ENCODE data around the gene KRTAP12-2.
"Not testable (repeated sequence)": the region's sequence is repeated elsewhere in the genome, so short reads cannot be mapped to it uniquely, and the experiment has no call there.

The KRTAP12-2 gene

DNA sequence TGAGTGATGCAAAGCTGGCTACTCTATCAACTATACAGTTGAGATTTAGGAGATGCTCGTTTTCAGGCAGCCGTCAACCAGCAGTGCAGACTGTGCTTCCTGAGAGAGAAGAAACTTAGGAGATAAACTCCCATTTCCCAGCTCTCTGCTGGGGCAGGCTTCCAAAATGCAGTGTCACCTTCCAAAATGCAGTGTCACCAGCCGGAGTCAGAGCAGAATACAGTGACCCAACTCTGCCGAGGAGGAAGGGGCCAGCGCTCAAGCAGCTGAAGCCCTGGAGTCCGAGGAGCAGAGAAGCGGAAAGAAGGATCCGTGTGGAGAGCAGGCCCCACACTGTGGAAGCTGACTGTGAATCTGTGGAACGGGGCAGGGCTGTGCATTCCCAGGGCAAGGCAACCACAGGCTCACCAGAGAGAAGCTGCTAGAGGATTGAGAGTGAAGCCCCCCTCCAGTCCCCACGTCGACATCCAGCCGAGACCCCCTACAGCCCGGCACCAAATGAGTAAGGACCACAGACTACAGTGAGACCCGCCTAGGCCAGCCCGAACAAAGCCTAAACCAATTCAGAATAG lies 15.9 kb upstream of the KRTAP12-2 start:
- no peak for DNase-seq

DNA sequence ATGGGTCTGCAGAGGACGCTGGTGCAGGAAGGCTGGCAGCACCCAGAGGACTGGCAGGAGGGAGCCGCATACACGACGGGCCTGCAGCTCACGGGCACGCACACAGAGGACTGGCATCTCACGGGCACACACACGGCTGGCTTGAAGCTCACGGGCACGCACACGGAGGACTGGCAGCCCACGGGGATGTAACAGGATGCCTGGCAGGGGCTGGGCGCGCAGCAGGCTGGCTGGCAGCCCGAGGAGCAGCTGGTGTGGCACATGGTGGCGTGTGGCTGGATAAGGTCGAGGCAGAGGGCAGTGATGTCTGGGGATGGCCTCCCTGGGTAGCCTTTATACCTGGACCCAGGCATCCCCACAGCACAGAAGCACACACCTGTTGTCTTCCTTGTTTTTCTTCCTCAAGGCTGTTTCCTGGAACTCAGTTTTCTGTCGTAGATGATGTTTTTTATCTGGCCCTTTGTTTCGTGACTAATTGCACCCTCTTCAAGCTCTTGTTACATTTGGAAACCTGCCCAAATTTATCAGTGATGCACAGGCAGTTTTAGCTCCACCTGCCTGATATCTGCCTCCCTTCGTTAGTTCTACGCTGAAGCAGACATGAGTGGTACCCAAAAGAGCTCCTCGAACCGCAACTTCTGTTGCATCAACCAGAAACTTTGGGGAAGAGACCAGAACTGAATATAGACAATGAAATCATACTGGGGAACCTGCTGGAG lies 15.3 kb upstream of the KRTAP12-2 start, which contains the start of gene KRTAP12-1:
Gene KRTAP12-1, minus strand, starts transcription at position 303 of the 719 bp plus-strand sequence. Its CDS starts 40 bp downstream, at position 263.
- no peak for DNase-seq

DNA sequence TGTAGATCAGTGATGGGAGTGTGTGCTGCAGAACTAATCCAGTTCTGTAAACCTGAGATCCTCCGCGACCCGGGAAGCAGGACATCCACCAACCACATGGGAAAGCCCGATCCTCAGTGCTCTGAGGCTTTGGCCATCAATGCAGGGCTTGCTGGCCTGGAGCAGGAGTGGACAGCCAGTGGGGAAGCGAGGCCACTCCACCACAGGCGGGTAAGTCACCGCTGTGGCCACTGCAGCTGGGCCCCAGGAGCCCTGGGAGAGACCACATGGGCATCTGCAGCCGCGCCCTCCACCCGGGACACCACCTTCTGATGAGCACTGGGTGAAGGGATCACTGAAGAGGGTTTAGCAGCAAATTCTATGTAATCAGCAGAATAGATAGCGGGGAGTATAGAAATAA lies 14.4 kb upstream of the KRTAP12-2 start:
- no peak for DNase-seq

DNA sequence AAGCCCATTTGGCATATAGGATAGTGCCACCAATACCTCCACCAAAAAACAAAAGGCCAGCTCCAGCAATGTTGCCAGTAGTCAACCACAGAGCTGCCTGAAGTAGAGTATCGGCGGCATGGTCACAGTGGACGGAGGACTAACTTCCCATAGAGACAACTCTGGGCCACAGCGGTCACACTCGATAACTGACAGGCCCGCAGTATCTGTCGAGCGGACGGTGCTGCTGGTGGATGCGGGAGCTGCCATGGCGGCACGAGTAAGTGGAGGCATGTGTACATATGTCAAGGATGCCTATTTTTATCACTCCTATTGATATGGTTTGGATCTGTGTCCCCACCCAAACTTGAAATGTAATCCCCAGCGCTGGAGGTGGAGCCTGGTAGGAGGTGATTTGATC lies 11.2 kb upstream of the KRTAP12-2 start:
- no peak for DNase-seq

DNA sequence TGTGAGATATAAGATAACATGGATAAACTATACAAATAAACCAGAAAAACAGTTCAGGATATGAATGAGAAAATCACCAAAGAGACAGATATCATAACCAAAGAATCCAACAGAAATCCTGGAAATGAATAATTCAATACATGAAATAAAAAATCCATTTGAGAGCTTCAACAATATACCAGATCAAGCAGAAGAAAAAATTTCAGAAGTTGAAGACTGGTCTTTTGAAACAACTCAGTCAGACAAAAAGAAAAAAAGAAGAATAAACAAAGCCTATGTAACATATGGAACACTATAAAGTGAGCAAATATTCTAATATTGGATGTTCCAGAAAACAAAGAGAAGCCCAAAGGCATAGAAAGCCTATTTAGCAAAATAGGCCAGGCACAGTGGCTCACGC lies 5.2 kb upstream of the KRTAP12-2 start:
- no peak for DNase-seq

DNA sequence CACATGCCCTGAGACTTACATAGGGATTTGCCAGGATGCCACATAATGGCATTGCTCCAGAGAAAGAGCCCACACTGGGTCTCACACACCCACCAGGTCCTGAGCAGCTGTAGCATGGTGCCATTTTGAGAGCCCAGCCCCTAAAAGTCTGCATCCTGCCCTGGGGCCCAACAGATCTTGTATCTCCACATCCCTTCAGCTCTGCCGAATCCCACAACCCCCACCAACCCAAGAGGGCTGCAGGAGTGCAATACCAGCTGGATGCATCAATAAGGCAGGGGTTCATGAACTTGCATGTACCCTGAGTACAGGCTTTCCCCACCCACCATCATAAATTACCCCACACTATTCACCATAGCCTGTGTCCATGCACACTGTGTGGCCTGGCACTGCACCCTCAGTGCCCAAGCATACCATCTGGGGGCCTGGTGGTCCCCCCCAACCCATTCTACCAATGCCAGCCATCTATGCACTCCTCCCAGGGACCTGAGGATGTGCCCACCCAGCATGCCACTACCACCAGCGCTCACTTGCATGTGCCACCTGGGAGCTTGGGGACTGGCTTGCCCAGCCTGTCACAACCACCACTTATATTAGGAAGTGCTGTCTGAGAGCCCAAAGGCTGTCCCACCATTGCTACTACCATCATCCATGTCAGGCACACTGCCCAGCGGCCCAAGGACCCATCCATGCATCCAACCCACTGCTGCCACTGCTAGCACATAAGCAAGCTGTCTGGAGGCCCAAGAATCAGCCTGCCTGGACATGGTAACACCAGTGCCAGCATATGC lies 4.1 kb upstream of the KRTAP12-2 start:
- DNase-seq: no peak

DNA sequence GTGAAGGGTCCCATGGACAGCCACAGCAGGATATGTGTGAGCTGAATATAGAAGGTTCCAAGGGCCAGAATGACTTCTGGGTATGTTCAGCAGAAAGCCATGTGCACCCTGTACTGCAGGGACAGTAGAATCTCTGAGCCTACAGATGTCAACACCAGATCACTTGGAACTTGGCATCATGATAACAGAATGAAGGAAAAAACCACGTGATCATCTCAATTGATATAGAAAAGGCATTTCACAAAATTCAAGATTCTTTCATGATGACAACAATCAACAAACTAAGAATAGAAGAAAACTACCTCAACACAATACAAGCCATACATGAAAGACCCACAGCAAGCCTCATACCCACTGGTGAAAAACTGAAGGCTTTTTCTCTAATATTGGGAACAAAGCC lies 885 bp upstream of the KRTAP12-2 start:
- no peak for DNase-seq

GRCh38 chr21:44664691-44665090 lies 2.0 kb downstream of the KRTAP12-2 start:
- no peak for DNase-seq

DNA sequence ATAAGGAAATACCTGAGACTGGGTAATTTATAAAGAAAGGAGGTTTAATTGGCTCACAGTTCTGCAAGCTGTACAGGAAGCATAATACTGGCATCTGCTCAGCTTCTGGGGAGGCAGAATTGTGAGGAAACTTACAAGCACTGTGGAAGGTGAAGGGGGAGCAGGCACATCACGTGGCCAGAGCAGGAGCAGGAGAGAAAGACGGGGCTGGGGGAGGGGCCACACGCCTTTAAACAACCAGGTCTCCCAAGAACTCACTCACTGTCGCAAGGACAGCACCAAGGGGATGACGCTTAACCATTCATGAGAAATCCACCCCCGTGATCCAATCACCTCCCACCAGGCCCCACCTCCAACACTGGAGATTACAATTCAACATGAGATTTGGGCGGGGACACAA lies 5.2 kb downstream of the KRTAP12-2 start:
- DNase-seq: not testable (repeated sequence)

DNA sequence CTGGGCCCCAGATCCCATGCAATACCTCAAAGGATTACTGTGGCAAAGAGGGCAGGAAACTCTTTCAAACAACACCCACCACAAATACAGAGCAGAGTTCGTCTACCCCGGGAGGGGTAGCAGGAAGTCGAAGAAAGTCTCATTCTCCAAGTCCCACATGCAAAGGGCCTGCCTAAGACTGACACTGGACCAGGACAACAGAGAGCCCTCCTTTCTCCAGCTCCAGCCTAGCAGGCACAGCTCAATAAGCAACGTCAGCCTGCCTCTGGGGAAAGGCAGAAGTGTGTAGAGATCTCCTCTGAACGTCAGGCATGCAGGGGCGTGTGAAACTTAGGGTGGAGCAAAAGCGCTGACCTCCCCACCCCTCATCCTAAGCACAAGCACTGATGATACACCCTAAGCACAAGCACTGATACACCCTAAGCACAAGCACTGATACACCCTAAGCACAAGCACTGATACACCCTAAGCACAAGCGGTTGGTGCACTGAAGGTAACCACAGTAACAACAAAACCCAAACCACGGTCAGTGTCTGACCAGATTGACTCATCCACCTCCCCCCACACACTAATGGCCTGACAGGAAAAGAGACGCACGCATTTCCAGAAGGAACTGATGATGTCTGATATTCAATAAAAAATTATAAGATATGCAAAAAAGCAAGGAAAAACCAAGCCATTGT lies 7.7 kb downstream of the KRTAP12-2 start:
- no peak for DNase-seq

DNA sequence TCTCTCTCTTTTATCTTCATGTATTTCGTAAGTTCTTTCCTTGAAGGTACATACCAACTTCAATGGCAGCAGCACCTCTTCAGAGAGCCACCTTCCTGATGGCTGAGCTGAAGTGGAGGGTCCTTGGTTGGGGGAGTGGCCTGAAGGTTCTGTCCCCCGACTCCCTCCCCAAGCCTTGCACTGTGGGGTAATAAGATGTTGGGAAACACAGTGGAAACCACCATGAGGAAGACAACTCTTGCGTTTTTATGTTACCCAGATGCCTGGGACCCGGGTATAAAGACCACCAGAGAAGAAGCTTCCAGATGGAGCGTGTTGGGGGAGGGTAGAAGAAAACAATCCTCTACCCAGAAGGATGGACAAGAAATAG lies 8.2 kb downstream of the KRTAP12-2 start:
- DNase-seq: no peak

DNA sequence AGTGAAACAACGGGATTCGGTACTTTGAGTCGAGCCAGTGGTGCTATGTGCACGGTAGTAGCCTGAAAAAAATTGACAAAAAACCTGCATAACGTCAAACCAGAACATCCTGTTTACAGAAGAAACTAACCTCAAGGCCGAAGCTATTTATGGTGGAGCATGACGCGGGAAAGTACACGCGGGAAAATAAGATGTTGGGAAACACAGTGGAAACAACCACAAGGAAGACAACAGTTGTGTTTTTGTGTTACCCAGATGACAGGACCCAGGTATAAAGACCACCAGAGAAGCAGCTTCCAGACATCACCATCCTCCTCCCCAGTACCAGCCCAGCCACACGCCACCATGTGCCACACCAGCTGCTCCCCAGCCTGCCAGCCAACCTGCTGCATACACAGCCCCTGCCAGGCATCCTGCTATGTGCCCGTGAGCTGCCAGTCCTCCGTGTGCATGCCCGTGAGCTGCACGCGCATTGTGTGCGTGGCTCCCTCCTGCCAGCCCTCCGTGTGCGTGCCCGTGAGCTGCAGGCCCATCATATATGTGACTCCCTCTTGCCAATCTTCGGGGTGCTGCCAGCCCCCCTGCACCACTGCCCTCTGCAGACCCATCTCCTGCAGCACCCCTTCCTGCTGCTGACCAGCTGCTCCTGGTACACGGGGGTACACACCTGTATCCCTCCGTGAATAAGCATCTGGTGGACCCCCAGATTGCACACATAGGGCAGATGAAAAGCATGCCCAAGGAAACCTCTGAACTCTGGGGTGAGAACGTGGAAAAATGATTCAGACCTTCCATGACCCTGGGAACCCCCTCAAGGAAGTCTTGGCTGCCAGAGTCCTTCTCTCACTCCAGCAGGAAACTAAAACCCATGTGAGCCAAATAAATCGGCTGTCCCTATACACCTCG lies 8.8 kb downstream of the KRTAP12-2 start, which contains the start of gene KRTAP12-3:
Gene KRTAP12-3, plus strand, starts transcription at position 298 of the 906 bp plus-strand sequence. Its CDS starts 48 bp downstream, at position 346.
- DNase-seq: no peak

GRCh38 chr21:44656868-44657267 lies 9.9 kb downstream of the KRTAP12-2 start:
- no peak for DNase-seq

DNA sequence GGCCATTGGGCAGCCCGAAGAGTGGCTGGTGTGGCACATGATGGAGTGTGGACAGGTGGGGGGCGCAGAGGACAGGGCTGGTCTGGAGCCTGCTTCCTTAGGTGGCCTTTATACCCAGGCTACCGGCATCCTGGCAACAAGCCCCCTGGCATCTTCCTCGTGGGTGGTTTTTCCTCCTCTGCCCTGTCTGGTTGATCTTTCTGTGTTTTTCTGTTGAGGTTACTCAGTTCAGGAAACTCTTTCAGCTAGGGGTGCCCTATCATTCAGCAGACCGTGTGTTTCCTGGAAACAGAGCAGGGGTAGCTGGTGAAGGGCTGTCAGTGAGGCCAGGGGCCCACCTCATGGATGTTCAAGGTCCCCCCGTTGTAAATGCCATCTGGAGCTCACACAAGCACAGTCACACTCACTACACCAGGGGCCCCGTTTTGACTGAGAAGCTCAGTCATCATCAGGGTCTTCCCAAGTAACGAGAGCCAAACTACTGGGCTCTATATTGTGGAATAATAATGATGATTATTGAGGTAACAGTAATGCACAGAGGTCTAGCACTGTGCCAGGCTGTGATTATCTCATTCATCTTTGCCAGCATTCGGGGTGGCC lies 12.1 kb downstream of the KRTAP12-2 start, which contains the start of gene KRTAP12-4:
Gene KRTAP12-4, minus strand, starts transcription at position 84 of the 600 bp plus-strand sequence. Its CDS starts 45 bp downstream, at position 39.
- DNase-seq: no peak

DNA sequence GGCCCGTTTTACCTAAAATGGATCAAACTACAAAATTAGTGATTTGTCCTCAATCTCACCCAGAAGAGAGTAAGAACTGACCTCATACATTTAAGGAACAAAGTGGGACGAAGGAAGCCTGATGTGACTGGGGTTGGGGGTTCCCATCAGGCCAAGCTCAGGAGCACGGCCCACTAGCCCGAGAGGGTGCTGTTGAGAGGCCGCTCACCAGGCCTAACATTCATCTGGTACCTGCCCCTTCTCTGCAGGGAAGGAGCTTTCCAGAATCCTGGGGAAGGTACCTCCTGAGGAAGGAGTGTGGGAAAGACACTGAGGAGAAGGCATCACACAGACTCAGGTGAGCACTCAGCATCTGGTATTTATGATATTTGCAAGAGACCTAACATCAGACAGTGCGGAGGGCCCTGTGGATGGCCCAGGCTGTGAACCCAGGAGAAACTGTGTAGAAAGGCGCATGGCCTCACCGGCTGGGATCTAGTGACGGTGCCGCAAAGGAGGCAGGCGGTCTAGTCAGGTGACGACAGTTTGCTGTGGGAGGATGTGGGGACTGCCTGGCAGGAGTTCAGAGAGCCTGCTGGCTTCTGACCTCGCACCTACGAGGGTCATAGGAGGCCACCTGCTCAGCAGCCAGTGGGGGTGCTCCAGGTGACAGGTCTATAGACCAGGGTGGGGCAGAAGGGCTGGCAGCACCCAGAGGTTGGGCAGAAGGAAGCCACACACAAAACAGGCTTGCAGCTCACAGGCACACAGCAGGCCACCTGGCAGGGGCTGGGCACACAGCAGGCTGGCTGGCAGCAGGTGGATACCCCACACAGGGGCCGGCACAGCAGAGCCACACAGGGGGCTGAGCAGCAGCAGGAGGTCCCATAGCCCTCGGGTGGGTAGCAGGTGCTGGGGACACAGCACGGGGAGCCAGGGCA lies 12.8 kb downstream of the KRTAP12-2 start:
- DNase-seq: no peak

DNA sequence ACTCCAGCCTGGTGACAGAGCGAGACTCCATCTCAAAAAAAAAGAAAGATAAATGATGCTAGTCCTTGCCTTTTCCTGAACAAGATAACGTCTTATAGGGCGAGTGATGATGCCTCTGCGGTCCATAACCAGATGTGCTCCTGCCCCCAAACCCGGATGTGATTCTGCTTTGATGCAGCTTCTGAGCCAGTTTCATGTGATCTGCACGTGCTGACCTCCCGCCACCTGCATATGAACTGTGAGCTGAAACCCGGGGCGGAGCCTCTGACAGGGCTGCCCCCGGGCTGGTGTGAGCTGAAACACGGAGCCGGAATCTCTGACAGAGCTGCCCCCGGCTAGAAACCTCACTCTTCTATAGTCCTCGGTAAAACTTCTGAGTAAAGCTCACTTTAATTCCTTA lies 13.6 kb downstream of the KRTAP12-2 start:
- DNase-seq: no peak

GRCh38 chr21:44650973-44651675 lies 15.6 kb downstream of the KRTAP12-2 start:
- no peak for DNase-seq

DNA sequence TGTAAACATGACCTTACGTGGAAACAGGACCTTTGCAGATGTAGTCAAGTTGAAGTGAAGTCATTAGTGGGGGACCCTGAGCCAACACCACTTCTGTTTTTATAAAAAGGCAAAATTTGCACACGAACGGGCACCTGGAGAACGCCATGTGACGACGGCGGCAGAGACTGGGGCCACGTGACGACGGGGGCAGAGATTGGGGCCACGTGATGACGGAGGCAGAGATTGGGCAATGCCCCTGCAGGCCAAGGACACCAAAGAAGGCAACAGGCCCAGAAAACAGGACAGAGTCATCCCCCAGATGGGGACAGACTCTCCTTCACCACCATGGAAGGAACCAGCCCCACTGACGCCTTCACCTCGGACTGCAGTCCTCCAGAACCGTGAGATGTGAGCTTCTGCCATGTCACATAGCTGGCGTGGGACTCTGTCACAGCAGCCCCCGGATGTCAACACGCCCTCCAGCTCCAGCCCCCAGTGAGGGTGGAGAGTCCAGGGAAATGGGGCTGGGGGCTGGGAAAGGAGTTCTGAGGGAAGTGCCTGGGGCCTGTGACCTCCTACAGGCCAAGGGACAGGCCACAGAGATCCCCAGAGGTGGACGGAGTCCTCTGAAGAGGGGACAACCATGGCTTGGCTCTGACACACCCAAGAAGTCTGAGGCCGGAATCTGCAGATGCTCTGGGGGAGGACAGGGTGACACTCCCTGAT lies 16.3 kb downstream of the KRTAP12-2 start:
- DNase-seq: no peak

GRCh38 chr21:44649521-44650100 lies 17.1 kb downstream of the KRTAP12-2 start:
- DNase-seq: no peak

All from SW 1271 (cell line).